GM21717 (cell line): Measurements from ENCODE around the gene POFUT1.

Experiments used
- ATAC-seq: cut with Tn5 transposase; IDR thresholded peaks from one replicate; pipeline ENCODE4 v1.9.1; 2021; ENCODE audit warnings: mild to moderate bottlenecking, moderate library complexity; ENCODE audit not compliant: unreplicated experiment

POFUT1 gene

GRCh38 chr20:32205843-32206759 is 1.6 kb upstream of the POFUT1 start:
- ATAC-seq: no peak

GRCh38 chr20:32206760-32207625 is 687 bp upstream of the POFUT1 start:
- ATAC-seq: peak; percentile 10

- ATAC-seq: no peak
Observed at GRCh38 chr20:32208499-32209154, 947 bp downstream of the POFUT1 start.

- ATAC-seq: no peak
Observed at GRCh38 chr20:32209850-32210605, 2.3 kb downstream of the POFUT1 start.

- ATAC-seq: no peak
Observed at GRCh38 chr20:32213870-32214269, 6.2 kb downstream of the POFUT1 start.

GRCh38 chr20:32215147-32215546 is 7.5 kb downstream of the POFUT1 start:
- ATAC-seq: no peak

DNA sequence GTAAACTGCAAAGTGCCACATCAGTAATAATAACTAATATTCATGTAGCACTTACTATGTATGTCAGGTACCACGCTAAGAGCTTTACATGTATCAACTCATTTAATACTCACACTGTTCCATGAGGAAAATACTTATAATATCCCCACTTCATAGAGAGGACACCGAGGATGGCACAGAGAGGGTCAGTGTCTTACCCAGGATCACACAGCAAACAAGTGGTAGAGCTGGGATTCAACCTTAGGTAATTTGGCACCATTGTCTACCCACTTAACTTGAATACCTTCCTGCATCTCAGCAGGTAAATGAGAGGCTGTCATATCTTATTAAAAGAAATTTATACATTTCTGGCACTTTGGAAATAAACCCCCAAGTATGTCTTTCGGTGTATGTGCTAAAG is 8.0 kb downstream of the POFUT1 start:
- ATAC-seq: no peak

DNA sequence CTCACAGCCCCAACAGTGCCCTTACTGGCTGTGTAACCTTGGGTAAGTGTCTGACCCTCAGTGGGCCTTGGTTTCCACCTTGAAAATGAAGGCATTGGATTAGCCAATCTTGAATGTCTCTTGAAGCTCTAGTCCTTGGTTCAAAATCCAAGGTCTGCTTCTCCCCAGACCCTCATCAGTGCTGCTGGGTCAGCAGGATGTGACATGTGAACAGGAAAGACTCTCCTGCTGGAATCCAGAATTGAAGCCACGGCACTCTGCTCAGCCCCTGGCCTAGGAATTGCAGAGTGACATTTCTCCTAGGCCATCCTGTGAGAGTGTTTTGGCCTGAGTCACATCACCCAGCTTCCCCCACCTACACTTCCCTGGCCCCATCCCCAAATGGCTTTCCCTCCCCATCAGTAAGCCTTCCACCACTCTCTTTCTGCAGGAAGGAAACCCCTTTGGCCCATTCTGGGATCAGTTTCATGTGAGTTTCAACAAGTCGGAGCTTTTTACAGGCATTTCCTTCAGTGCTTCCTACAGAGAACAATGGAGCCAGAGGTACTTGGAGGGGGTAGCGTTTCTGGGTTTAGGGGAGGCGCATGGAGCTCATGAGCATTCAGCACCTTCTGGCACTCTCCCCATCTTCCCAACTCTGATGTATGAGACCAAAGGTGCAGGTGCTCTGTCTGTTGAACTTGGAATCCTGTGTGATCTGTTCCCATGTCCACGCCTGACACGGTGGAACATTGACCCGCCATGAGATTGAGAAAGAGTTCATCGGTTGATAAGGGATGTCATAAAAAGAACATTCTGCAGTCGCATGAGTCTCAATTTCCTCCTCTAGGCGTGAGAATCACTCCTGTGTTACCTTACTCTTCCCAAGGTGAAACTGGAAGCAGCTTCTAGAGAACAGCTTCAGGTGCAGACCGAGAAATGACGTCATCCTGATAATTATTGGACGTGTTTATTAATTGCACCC is 8.8 kb downstream of the POFUT1 start:
- ATAC-seq: no peak

- ATAC-seq: no peak
Observed at GRCh38 chr20:32218156-32218900, 10.6 kb downstream of the POFUT1 start.

DNA sequence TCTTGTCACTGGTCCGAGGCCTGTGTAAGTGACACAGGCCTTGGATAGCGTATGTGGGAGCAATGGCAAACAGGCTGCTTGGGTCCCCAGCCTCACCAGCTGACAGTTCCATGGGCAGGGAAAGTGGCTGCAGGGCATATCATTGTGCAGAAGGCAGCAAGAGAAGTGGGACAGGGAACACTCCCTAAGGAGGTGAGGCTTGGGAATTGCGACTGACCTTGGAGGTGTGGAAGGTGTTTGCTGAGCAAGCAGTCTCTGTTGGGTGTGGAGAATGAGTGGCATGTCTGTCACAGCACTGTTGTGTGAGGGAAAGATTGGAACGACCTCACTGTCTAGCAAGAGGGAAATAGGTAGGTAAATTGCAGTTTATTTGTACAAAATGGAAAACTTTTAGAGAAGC is 16.8 kb downstream of the POFUT1 start:
- ATAC-seq: no peak

- no peak for ATAC-seq
Observed at GRCh38 chr20:32226391-32226790, 18.7 kb downstream of the POFUT1 start.

DNA sequence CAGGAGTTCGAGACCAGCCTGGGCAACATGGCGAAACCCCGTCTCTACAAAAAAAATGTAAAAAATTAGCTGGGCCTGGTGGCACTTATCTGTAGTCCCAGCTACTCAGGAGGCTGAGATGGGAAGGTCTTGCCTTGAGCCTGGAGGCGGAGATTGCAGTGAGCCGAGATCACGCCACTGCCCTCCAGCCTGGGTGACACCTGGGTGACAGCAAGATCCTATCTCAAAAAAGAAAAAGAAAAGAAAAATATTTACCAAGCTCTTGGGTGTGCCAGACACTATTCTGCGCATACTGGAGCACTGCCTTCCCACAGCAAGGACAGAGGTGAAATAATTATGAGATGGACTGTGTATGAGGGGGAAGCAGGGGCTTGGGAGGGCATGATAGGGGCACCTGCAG is 19.6 kb downstream of the POFUT1 start:
- no peak for ATAC-seq

GRCh38 chr20:32227744-32228688 is 20.3 kb downstream of the POFUT1 start:
- no peak for ATAC-seq

GRCh38 chr20:32229251-32229747 is 21.6 kb downstream of the POFUT1 start:
- no peak for ATAC-seq

DNA sequence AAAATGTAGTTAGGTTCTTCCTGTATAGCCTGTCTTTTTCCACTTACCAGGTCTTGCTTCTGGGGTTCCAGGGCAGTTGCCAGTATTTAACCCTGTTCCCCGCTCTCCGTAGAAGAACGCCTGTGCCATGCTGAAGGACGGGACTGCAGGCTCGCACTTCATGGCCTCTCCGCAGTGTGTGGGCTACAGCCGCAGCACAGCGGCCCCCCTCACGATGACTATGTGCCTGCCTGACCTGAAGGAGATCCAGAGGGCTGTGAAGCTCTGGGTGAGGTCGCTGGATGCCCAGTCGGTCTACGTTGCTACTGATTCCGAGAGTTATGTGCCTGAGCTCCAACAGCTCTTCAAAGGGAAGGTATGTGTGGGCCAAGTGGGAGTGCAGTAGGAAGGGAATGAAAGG is 23.0 kb downstream of the POFUT1 start:
- no peak for ATAC-seq

GRCh38 chr20:32231245-32231644 is 23.6 kb downstream of the POFUT1 start:
- no peak for ATAC-seq

DNA sequence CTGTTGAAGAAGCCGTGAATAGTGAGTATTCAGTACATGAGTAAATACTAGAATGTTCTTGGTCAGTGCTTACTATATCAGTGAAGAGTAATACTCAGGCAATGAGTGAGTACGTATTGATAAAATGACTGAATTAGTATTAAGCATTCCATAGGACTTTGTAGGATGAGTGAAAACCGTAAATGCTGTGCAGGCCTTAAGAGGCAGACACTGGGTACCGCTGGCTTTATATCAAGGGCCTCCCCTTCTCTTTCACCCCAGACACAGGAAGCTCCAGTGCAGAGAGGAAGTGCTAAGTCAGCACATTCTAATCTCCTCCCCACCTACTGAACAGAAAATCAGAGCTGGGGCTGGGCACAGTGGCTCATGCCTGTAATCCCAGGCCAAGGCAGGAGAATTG is 24.2 kb downstream of the POFUT1 start:
- ATAC-seq: no peak
